ENCODE data around the gene CCDC85B. TPM values are rescaled to one million over a fixed set of nuclear protein-coding genes. Genes with fewer than 3 reads are reported as not detected.
"Not testable (repeated sequence)": the region's sequence is repeated elsewhere in the genome, so short reads cannot be mapped to it uniquely, and the experiment has no call there.

CCDC85B gene
- total RNA-seq = 31.0 TPM

DNA sequence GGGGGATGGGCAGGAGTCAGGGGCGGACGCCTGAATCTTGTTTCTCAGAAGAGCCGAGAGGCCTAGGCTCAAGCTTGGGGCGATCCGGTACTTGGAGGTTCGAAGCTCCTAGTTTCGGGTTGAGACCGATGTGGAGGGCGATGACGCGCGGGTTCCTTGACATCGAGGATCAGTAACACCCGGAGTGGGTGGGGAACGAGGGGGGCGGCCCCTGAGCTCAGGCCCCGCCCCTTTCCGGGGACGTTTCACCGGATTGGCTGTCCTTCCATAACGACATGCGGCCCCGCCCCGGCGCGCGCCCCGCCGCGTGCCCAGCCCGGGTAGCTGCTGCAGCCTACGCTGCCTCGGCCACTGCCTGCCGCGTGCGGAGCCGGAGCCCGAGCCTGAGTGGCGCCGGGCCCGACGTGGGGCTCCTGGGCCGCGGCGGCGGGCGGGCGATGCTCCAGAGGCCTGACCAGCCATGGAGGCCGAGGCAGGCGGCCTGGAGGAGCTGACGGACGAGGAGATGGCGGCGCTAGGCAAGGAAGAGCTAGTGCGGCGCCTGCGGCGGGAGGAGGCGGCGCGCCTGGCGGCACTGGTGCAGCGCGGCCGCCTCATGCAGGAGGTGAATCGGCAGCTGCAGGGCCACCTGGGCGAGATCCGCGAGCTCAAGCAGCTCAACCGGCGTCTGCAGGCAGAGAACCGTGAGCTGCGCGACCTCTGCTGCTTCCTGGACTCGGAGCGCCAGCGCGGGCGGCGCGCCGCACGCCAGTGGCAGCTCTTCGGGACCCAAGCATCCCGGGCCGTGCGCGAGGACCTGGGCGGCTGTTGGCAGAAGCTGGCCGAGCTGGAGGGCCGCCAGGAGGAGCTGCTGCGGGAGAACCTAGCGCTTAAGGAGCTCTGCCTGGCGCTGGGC lies at the start of gene CCDC85B:
TSS of gene CCDC85B (plus strand) at position 350 of the 895 bp plus-strand sequence. CDS start at position 461, 111 bp downstream.
- intact Hi-C loops (cut with DNase I) = no loop called here
- ATAC-seq = peak; percentile 88
- DNase-seq (ENCODE audit: low spot score) = peak; percentile 99

GRCh38 chr11:65842144-65842543 lies 48.3 kb upstream of the CCDC85B start:
- intact Hi-C loops (cut with DNase I) = no loop called here
- DNase-seq (ENCODE audit: low spot score) (no peak), ATAC-seq (no peak)

DNA sequence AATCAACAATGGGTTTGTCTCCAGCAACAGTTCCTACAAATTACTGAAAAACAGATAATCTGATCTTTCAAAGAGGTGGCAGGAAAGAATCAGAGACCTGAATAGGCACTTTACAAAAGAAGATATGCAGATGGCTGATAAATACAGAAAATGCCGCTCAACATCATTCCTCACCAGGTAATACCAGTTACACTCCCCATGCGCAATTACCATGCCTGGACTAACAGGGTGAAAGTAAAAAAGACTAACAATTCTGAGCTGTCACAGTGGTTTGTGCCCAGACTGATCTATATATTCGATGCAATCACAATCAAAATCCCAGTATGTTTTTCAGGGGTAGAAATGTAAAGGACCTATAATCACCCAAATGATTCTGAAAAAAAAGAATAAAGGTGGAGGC lies 46.7 kb upstream of the CCDC85B start:
- DNase-seq (ENCODE audit: low spot score) (no peak), ATAC-seq (no peak)

GRCh38 chr11:65844231-65844872 lies 46.1 kb upstream of the CCDC85B start:
- no peak for DNase-seq (ENCODE audit: low spot score)
- intact Hi-C loops (cut with DNase I) = no loop called here
- no peak for ATAC-seq

More for the DNA sequence above, 46.7 kb upstream of the CCDC85B start:
- intact Hi-C loops (cut with DNase I) = no loop called here

GRCh38 chr11:65847746-65848145 lies 42.7 kb upstream of the CCDC85B start:
- ATAC-seq (no peak), DNase-seq (ENCODE audit: low spot score) (no peak)
- intact Hi-C loops (cut with DNase I) = no loop called here

DNA sequence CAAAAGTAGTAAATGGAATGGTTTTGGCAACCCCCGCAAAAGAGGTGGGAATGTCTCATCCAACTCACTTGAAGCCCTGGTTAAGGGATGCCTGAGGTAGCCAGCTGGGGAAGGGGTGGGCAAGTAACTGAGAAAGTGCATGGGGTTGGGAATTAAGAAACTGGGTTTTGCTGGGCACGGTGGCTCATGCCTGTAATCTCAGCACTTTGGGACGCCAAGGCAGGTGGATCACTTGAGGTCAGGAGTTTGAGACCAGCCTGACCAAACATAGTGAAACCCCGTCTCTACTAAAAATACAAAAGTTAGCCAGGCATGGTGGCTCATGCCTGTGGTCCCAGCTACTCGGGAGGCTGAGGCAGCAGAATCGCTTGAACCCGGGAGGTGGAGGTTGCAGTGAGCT lies 41.8 kb upstream of the CCDC85B start:
- DNase-seq (ENCODE audit: low spot score); ATAC-seq: not testable (repeated sequence)

GRCh38 chr11:65849366-65849765 lies 41.1 kb upstream of the CCDC85B start:
- no peak for DNase-seq (ENCODE audit: low spot score)
- ATAC-seq = no peak
- intact Hi-C loops (cut with DNase I) = no loop called here

More for the DNA sequence above, 41.8 kb upstream of the CCDC85B start:
- intact Hi-C loops (cut with DNase I) = not testable (repeated sequence)

DNA sequence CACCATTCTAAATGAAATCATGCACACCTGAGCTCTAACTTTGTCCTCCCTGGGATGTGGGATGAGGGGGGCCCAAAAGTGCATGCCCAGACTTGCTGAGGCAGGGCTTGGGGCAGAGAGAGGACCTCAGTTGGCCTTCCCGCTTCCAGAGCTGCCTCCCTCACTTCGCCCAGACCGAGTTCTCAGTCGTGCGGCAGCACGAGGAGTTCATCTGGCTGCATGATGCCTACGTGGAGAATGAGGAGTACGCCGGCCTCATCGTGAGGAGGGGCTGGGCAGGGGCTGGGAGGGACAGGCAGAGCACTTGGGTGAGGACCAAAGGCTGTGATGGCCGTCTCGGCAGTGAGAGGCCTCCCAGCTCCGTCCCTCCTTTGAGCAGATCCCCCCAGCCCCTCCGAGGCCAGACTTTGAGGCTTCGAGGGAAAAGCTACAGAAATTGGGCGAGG lies 40.7 kb upstream of the CCDC85B start:
- DNase-seq (ENCODE audit: low spot score) (no peak), ATAC-seq (no peak)
- intact Hi-C loops (cut with DNase I) = no loop called here

DNA sequence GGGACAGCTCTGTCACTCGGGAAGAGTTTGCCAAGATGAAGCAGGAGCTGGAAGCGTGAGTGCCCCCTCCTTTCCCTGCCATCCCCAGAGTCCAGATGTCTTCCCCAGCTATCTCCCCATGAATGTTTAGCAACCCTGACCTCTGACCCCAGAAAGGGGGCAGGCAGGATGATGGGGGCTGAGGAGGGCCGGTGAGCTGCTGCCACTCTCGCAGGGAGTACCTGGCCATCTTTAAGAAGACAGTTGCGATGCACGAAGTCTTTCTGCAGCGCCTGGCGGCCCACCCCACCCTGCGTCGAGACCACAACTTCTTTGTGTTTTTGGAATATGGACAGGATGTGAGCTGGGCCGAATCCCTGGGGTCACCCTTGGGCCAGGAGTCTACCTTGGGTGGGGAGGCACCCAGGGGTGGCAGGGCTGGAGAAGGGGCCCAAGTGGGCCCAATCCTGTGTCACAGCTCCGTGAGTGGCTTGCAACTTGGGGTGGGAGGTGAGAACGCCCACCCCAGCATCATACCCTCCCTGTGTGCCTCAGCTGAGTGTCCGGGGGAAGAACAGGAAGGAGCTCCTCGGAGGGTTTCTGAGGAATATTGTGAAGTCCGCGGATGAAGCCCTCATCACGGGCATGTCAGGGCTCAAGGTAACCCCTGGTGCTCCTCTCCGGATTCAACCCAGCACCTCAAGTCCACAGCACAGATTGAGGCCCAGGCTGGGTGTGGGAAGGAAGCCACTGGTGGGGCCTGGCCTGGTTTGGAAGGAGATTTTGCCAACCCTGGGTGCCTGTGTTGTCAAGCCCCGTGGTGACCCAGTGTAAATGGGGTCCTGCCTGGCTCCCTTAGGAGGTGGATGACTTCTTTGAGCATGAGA lies 40.0 kb upstream of the CCDC85B start:
- no peak for ATAC-seq
- DNase-seq (ENCODE audit: low spot score) = no peak
- intact Hi-C loops (cut with DNase I) = no loop called here

- DNase-seq (ENCODE audit: low spot score) = no peak
- ATAC-seq = no peak
- intact Hi-C loops (cut with DNase I) = no loop called here
These were observed 39.3 kb upstream of the CCDC85B start for GRCh38 chr11:65851083-65851579.

- DNase-seq (ENCODE audit: low spot score) (no peak), ATAC-seq (no peak)
- intact Hi-C loops (cut with DNase I) = no loop called here
These were observed 38.5 kb upstream of the CCDC85B start for GRCh38 chr11:65851811-65852507.

DNA sequence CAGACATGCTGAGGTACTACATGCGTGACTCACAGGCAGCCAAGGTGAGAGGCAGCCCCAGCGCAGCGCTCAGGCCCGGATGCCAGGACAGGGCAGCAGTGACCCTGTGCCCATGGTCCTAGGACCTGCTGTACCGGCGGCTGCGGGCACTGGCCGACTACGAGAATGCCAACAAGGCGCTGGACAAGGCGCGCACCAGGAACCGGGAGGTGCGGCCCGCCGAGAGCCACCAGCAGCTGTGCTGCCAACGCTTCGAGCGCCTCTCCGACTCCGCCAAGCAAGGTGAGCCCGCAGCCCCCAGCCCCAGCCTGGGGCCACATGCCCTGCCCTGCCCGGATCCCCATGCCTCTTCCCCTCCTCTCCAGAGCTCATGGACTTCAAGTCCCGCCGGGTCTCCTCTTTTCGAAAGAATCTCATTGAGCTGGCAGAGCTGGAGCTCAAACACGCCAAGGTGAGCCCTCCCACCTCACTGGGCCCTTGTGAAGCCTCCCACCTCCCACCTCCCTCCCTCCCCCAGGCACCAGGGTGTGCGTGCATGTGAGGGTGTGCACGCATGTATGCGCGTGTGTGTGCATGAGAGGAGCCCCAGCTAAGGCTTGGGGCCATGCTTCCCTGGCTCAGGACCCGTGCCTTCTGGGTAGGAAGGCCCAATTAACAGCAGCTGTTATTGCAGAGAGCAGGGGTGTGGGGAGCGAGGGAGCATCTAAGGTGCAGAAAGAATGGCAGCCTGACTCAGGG lies 37.8 kb upstream of the CCDC85B start:
- intact Hi-C loops (cut with DNase I) = no loop called here
- ATAC-seq (no peak), DNase-seq (ENCODE audit: low spot score) (no peak)

- no peak for ATAC-seq
- no peak for DNase-seq (ENCODE audit: low spot score)
- intact Hi-C loops (cut with DNase I) = no loop called here
These were observed 37.1 kb upstream of the CCDC85B start for GRCh38 chr11:65853246-65853979.

- ATAC-seq (no peak), DNase-seq (ENCODE audit: low spot score) (no peak)
- intact Hi-C loops (cut with DNase I) = no loop called here
These were observed 36.3 kb upstream of the CCDC85B start for GRCh38 chr11:65854161-65854592.

DNA sequence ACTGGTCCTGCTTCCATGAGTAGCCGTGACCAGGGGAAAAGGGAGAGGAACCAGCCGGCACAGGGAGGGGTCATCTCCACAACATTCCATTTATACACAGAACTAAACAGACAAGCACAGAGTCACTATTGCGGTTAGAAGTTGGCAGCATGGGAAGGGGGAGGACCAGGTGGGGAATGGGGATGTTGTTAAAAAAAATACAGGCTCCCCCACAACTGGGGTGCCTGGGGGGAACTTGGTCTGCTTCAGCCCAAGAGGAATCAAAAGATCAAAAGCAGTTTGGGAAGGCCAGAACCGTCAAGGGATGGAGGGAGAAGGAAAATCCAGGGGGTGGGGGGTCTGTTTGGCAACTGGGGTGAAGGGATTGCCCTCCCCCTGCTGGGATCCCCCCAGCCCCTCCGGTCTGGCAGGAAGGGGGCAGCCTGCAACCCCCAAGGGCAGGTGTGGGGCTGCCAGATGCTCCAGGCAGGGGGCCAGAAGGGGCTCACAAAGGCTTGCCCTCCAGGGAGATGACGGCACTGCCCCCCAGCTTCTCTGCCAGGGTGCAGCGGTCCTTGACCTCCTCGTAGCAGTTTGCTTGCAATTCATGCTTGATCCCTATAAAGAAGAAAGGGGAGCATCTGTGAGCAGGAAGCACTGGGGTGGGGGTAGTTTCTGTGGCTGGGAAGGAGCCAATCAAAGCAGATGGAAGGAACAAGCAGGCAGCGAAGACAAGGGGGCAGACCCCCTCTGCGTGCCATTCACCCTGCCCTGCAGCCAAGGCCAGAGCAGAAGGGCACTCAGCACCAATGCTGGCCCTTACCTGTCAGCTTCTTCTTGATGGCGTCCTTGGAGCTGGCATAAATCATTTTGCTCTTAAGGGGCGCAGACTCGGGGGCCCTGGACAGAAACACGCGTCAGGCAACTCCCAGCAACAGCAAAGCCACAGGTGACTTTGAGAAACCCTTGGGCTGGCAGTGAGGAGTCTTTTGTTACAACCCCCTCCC lies 35.3 kb upstream of the CCDC85B start:
- DNase-seq (ENCODE audit: low spot score) (no peak), ATAC-seq (no peak)
- intact Hi-C loops (cut with DNase I) = no loop called here

GRCh38 chr11:65855927-65856363 lies 34.5 kb upstream of the CCDC85B start:
- ATAC-seq (no peak), DNase-seq (ENCODE audit: low spot score) (no peak)

More at GRCh38 chr11:65855927-65856363, 34.5 kb upstream of the CCDC85B start:
- intact Hi-C loops (cut with DNase I) = no loop called here

Data from sciatic nerve (tissue), 2 donors.